SW480 (cell line): Measurements from ENCODE around the gene AK8.
A peak's percentile ranks its signal among the peaks of the same experiment; 100 is the strongest.

Experiments used
- DNase-seq: peaks from one replicate; pipeline ENCODE4 v3.0.0-alpha.2; 2016; ENCODE audit warnings: low spot score

AK8 gene

GRCh38 chr9:132877824-132878694 lies at the start of gene AK8:
Gene AK8, minus strand, starts transcription at chr9:132878284. Its CDS starts 29 bp downstream, at chr9:132878255.
- peak; percentile 47 for DNase-seq

- DNase-seq, result no peak
Observed at GRCh38 chr9:132927704-132928103, 49.6 kb upstream of the AK8 start.

GRCh38 chr9:132923346-132923902 lies 45.3 kb upstream of the AK8 start:
- DNase-seq, result no peak

- no peak for DNase-seq
Observed at GRCh38 chr9:132919614-132920268, 41.7 kb upstream of the AK8 start.

GRCh38 chr9:132914924-132915323 lies 36.8 kb upstream of the AK8 start:
- DNase-seq, result no peak

- no peak for DNase-seq
Observed at GRCh38 chr9:132912131-132912530, 34.0 kb upstream of the AK8 start.

GRCh38 chr9:132910376-132910775 lies 32.3 kb upstream of the AK8 start:
- DNase-seq, result no peak

GRCh38 chr9:132909311-132909710 lies 31.2 kb upstream of the AK8 start:
- no peak for DNase-seq

- DNase-seq, result no peak
Observed at GRCh38 chr9:132908635-132909034, 30.6 kb upstream of the AK8 start.

- DNase-seq, result no peak
Observed at GRCh38 chr9:132905726-132906125, 27.6 kb upstream of the AK8 start.

GRCh38 chr9:132903574-132904492 lies 25.7 kb upstream of the AK8 start:
- no peak for DNase-seq

- peak; percentile 63 for DNase-seq
Observed at GRCh38 chr9:132901858-132902831, 24.1 kb upstream of the AK8 start.

- no peak for DNase-seq
Observed at GRCh38 chr9:132898051-132898450, 20.0 kb upstream of the AK8 start.

- DNase-seq, result no peak
Observed at GRCh38 chr9:132896906-132897305, 18.8 kb upstream of the AK8 start.

- DNase-seq, result no peak
Observed at GRCh38 chr9:132896264-132896663, 18.2 kb upstream of the AK8 start.

GRCh38 chr9:132894862-132895835 lies 17.1 kb upstream of the AK8 start:
- no peak for DNase-seq

GRCh38 chr9:132894346-132894745 lies 16.3 kb upstream of the AK8 start:
- DNase-seq, result peak; percentile 28

GRCh38 chr9:132892400-132892799 lies 14.3 kb upstream of the AK8 start:
- DNase-seq, result no peak

GRCh38 chr9:132888151-132888550 lies 10.1 kb upstream of the AK8 start:
- DNase-seq, result no peak
